ENCODE measurements around the gene SWSAP1. TPM values are rescaled to one million over a fixed set of nuclear protein-coding genes. Genes with fewer than 3 reads are reported as not detected.
"Not testable (repeated sequence)": the region's sequence is repeated elsewhere in the genome, so short reads cannot be mapped to it uniquely, and the experiment has no call there.

The SWSAP1 gene
- total RNA-seq, 6 experiments from 2014 or later, result 1.4 to 2.7 (median 2.3) TPM

DNA sequence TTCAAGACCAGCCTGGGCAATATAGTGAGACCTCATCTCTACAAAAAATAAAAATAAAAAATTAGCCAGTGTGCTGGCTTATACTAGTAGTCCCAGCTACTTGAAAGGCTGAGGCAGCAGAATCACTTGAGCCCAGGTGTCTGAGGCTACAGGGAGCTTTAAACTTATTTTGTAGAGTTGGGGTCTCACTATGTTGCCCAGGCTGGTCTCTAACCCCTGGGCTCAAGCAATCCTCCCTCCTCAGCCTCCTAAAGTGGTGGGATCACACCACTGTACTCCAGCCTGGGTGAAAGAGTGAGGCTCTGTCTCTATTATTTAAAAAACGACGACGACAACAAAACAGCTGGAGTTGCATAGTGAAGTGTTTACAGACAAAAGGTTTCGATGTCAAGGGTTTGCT is 43.0 kb upstream of the SWSAP1 start:
- TF ChIP-seq POLR2A (IDR thresholded peaks at IDR 0.05), result no peak
- TF ChIP-seq, protein P1, sequence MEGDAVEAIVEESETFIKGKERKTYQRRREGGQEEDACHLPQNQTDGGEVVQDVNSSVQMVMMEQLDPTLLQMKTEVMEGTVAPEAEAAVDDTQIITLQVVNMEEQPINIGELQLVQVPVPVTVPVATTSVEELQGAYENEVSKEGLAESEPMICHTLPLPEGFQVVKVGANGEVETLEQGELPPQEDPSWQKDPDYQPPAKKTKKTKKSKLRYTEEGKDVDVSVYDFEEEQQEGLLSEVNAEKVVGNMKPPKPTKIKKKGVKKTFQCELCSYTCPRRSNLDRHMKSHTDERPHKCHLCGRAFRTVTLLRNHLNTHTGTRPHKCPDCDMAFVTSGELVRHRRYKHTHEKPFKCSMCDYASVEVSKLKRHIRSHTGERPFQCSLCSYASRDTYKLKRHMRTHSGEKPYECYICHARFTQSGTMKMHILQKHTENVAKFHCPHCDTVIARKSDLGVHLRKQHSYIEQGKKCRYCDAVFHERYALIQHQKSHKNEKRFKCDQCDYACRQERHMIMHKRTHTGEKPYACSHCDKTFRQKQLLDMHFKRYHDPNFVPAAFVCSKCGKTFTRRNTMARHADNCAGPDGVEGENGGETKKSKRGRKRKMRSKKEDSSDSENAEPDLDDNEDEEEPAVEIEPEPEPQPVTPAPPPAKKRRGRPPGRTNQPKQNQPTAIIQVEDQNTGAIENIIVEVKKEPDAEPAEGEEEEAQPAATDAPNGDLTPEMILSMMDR (IDR thresholded peaks at IDR 0.05), result no peak
- 59% methylated on average over 4 of the region's 4 CpGs for WGBS (ENCODE audit: insufficient coverage, low coverage, low lambda C conversion rate, missing lambda C conversion rate)
- intact Hi-C loops (cut with DNase I), result no loop called here
- DNase-seq (no peak), ATAC-seq (no peak)
- peaks cover 0 to 8% (median 2%) of the 10 kb centered on the region in 4 donors for H3K36me3 ChIP-seq
- no peak overlapping the region for H3K27ac ChIP-seq
- no peak overlapping the region for H3K4me3 ChIP-seq
- no peaks in the 10 kb centered on the region for H3K9me3 ChIP-seq
- no peaks in the 10 kb centered on the region for H3K4me1 ChIP-seq
- H3K27me3 ChIP-seq, result no peaks in the 10 kb centered on the region

DNA sequence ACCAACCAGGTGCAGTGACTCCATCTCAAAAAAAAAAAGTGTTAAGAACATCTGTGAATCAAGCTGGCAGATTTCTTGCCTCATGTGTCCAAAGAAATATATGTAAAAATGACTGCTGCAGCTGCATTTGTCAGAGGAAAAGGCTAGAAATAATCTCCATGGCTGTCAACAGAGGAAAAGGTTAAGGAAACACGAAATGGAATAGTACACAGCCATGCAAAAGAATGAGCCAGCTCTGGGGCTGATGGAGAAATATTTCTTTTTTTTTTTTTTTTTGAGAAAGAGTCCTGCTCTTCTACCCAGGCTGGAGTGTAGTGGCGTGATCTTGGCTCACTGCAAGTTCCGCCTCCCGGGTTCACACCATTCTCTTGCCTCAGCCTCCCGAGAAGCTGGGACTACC is 41.6 kb upstream of the SWSAP1 start:
- 79% methylated on average over 1 of the region's 5 CpGs for WGBS (ENCODE audit: insufficient coverage, low coverage, low lambda C conversion rate, missing lambda C conversion rate)
- TF ChIP-seq, protein P1 (IDR thresholded peaks at IDR 0.05), result no peak
- TF ChIP-seq POLR2A (IDR thresholded peaks at IDR 0.05), result no peak
- Histone ChIP-seq H3K27me3 (no peaks in the 10 kb centered on the region), H3K9me3 (no peaks in the 10 kb centered on the region), H3K4me1 (no peaks in the 10 kb centered on the region), H3K36me3 (peaks cover 0 to 8% (median 0%) of the 10 kb centered on the region in 4 donors), H3K4me3 (no peak overlapping the region), H3K27ac (no peak overlapping the region)
- ATAC-seq (no peak), DNase-seq (no peak)
- intact Hi-C loops (cut with DNase I), result no loop called here

DNA sequence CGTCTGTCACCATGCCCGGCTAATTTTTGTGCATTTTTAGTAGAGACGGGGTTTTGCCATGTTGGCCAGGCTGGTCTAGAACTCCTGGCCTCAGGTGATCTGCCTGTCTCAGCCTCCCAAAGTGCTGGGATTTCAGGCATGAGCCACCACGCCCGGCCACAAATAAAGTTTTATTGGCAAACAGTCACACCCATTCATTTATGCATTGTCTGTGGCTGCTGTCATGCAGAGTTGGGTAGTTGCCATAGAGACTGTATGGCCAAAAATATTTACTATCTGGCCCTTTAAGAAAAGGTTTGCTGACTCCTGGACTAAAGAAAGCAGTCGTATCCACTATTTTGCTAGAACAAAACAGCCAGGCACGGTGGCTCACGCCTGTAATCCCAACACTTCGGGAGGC is 40.6 kb upstream of the SWSAP1 start:
- 93% methylated on average over 3 of the region's 9 CpGs for WGBS (ENCODE audit: insufficient coverage, low coverage, low lambda C conversion rate, missing lambda C conversion rate)
- H3K4me1 ChIP-seq; H3K9me3 ChIP-seq; DNase-seq; H3K36me3 ChIP-seq; intact Hi-C loops (cut with DNase I); H3K27ac ChIP-seq; ATAC-seq; H3K4me3 ChIP-seq; H3K27me3 ChIP-seq: not testable (repeated sequence)

DNA sequence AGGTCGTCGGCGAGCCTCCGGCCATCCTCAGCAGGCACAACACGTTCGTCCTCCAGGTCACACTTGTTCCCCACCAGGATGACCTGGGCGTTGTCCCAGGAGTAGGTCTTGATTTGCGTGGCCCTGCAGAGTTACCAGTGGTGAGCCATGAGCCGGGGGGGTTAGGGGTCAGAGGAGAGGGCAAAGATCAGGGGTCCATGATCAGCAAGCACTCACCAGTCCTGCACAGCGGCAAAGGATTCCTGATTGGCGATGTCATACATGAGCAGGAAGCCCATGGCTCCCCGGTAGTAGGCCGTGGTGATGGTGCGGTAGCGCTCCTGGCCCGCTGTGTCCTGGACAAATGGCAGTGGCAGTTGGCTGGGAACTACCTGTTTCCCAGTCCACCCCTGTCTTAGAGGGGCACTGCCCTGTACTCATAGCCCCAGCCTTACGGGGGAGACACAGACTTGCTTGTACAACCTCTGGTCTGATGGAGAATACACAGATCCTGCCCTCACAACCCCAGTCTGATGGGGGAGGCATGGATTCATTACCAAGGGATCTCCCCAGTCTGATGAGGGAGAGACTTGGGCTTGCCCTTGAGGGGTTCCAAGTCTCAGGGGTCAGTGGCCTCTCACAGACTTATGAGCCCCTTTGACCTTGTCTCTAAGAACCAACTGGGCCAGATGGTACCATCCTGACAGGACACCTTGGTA is 38.9 kb upstream of the SWSAP1 start:
- Histone ChIP-seq H3K4me1 (peaks cover 0 to 10% (median 0%) of the 10 kb centered on the region in 4 donors), H3K27ac (no peak overlapping the region), H3K27me3 (no peaks in the 10 kb centered on the region), H3K9me3 (no peaks in the 10 kb centered on the region), H3K4me3 (no peak overlapping the region), H3K36me3 (peaks cover 0 to 8% (median 0%) of the 10 kb centered on the region in 4 donors)
- no peak for TF ChIP-seq POLR2A (IDR thresholded peaks at IDR 0.05)
- TF ChIP-seq, protein P1 (IDR thresholded peaks at IDR 0.05), result no peak
- 100% methylated on average over 2 of the region's 17 CpGs for WGBS (ENCODE audit: insufficient coverage, low coverage, low lambda C conversion rate, missing lambda C conversion rate)
- ATAC-seq (no peak), DNase-seq (no peak)
- intact Hi-C loops (cut with DNase I), result no loop called here

DNA sequence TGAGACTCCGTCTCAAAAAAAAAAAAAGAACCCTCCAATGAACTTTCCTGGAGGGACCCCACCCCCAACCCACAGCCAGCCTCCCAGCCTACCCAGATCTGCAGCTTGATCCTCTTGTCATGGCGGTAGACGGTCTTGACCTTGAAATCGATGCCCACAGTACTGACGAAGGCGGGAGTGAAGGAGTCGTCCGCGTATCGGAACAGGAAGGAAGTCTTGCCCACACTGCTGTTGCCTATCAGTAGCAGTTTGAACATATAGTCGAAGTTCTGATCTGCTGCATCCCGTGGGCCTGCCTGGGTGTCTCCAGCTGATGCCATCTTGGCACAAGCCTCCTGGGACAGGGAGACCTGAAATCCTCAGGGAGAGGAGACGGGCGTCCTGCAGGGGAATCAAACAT is 37.4 kb upstream of the SWSAP1 start:
- Histone ChIP-seq H3K27ac (no peak overlapping the region), H3K4me3 (no peak overlapping the region), H3K4me1 (peaks cover 0 to 10% (median 0%) of the 10 kb centered on the region in 4 donors), H3K36me3 (peaks cover 0 to 8% (median under 1%) of the 10 kb centered on the region in 4 donors), H3K9me3 (no peaks in the 10 kb centered on the region), H3K27me3 (no peaks in the 10 kb centered on the region)
- DNase-seq (no peak), ATAC-seq (no peak)
- 56% methylated on average over 3 of the region's 14 CpGs for WGBS (ENCODE audit: insufficient coverage, low coverage, low lambda C conversion rate, missing lambda C conversion rate)
- intact Hi-C loops (cut with DNase I), result no loop called here
- TF ChIP-seq, protein P1 (IDR thresholded peaks at IDR 0.05), result no peak
- TF ChIP-seq POLR2A (IDR thresholded peaks at IDR 0.05), result no peak
